GM21447 (cell line): ENCODE measurements around the gene SRD5A1.

ENCODE experiments used
- ATAC-seq: cut with Tn5 transposase; IDR thresholded peaks from one replicate; pipeline ENCODE4 v1.9.1; 2021; ENCODE audit not compliant: unreplicated experiment

The SRD5A1 gene

GRCh38 chr5:6681682-6682081 lies 48.4 kb downstream of the SRD5A1 start:
- ATAC-seq = no peak

GRCh38 chr5:6682239-6682638 lies 49.0 kb downstream of the SRD5A1 start:
- ATAC-seq = no peak

- ATAC-seq = no peak
Observed at GRCh38 chr5:6683241-6683640, 50.0 kb downstream of the SRD5A1 start.

GRCh38 chr5:6684075-6684474 lies 50.8 kb downstream of the SRD5A1 start:
- no peak for ATAC-seq

- ATAC-seq = no peak
Observed at GRCh38 chr5:6686501-6686900, 53.3 kb downstream of the SRD5A1 start.

GRCh38 chr5:6686915-6687409 lies 53.7 kb downstream of the SRD5A1 start:
- ATAC-seq = no peak

GRCh38 chr5:6687505-6687904 lies 54.3 kb downstream of the SRD5A1 start:
- ATAC-seq = no peak

- no peak for ATAC-seq
Observed at GRCh38 chr5:6692906-6693305, 59.7 kb downstream of the SRD5A1 start.

- ATAC-seq = no peak
Observed at GRCh38 chr5:6698696-6699095, 65.5 kb downstream of the SRD5A1 start.

GRCh38 chr5:6699357-6699756 lies 66.1 kb downstream of the SRD5A1 start:
- ATAC-seq = no peak

- no peak for ATAC-seq
Observed at GRCh38 chr5:6700074-6700684, 66.9 kb downstream of the SRD5A1 start.

- ATAC-seq = no peak
Observed at GRCh38 chr5:6700685-6701355, 67.6 kb downstream of the SRD5A1 start.

GRCh38 chr5:6701491-6701890 lies 68.3 kb downstream of the SRD5A1 start:
- no peak for ATAC-seq

- ATAC-seq = no peak
Observed at GRCh38 chr5:6702633-6703032, 69.4 kb downstream of the SRD5A1 start.

- ATAC-seq = no peak
Observed at GRCh38 chr5:6703806-6704205, 70.6 kb downstream of the SRD5A1 start.

GRCh38 chr5:6704361-6704851 lies 71.2 kb downstream of the SRD5A1 start:
- ATAC-seq = no peak

GRCh38 chr5:6705088-6705487 lies 71.8 kb downstream of the SRD5A1 start:
- ATAC-seq = peak; percentile 57

GRCh38 chr5:6705959-6706358 lies 72.7 kb downstream of the SRD5A1 start:
- ATAC-seq = no peak

- ATAC-seq = no peak
Observed at GRCh38 chr5:6707852-6708251, 74.6 kb downstream of the SRD5A1 start.

- no peak for ATAC-seq
Observed at GRCh38 chr5:6708814-6709213, 75.6 kb downstream of the SRD5A1 start.

GRCh38 chr5:6710070-6710469 lies 76.8 kb downstream of the SRD5A1 start:
- ATAC-seq = no peak

- no peak for ATAC-seq
Observed at GRCh38 chr5:6710551-6711318, 77.5 kb downstream of the SRD5A1 start.
